Hepatocyte (in vitro differentiated cells): ENCODE data around the gene RND2. TPM values are rescaled to one million over a fixed set of nuclear protein-coding genes. Genes with fewer than 3 reads are reported as not detected.

Source experiments
- DNase-seq: peaks from one replicate; pipeline ENCODE4 v3.0.0-alpha.2; 2016; ENCODE audit warnings: low spot score
- H2AFZ ChIP-seq: fragments of 200-600 bp; sonication (generic); 2 replicates; pipeline ENCODE4 v1.6.0; 2016; ENCODE audit warnings: antibody characterized with exemption, mild to moderate bottlenecking
- H3K27ac ChIP-seq: fragments of 200-600 bp; sonication (generic); 2 replicates; pipeline ENCODE4 v1.5.1; 2016; ENCODE audit warnings: mild to moderate bottlenecking
- H3K27me3 ChIP-seq: fragments of 200-600 bp; sonication (generic); 2 replicates; pipeline ENCODE4 v1.6.1; 2016
- H3K36me3 ChIP-seq: fragments of 200-600 bp; sonication (generic); replicated peaks from 2 replicates; pipeline ENCODE4 v1.5.1; 2016; ENCODE audit warnings: low read depth; ENCODE audit not compliant: insufficient read depth
- H3K4me1 ChIP-seq: fragments of 200-600 bp; sonication (generic); 2 replicates; pipeline ENCODE4 v1.5.1; 2016; ENCODE audit warnings: mild to moderate bottlenecking, moderate library complexity; ENCODE audit not compliant: insufficient read depth
- H3K4me2 ChIP-seq: fragments of 200-600 bp; sonication (generic); 2 replicates; pipeline ENCODE4 v1.6.0; 2016
- H3K4me3 ChIP-seq: fragments of 200-600 bp; sonication (generic); 2 replicates; pipeline ENCODE4 v1.5.1; 2016; ENCODE audit warnings: mild to moderate bottlenecking
- H3K79me2 ChIP-seq: fragments of 200-600 bp; sonication (generic); 2 replicates; pipeline ENCODE4 v1.6.0; 2017; ENCODE audit warnings: mild to moderate bottlenecking
- H3K9me2 ChIP-seq: fragments of 200-600 bp; sonication (generic); replicated peaks from 2 replicates; pipeline ENCODE4 v1.6.0; 2017; ENCODE audit warnings: mild to moderate bottlenecking; ENCODE audit not compliant: insufficient read depth
- H3K9me3 ChIP-seq: fragments of 200-600 bp; sonication (generic); 2 replicates; pipeline ENCODE4 v1.5.1; 2016; ENCODE audit warnings: low read depth, mild to moderate bottlenecking
- H4K20me1 ChIP-seq: fragments of 200-600 bp; sonication (generic); 2 replicates; pipeline ENCODE4 v1.6.0; 2016; ENCODE audit warnings: mild to moderate bottlenecking; ENCODE audit not compliant: insufficient read depth, poor library complexity, severe bottlenecking
- EZH2 ChIP-seq: fragments of 200-600 bp; sonication (generic); IDR thresholded peaks from 2 replicates; pipeline ENCODE4 v1.6.1; 2016; ENCODE audit warnings: antibody characterized with exemption, mild to moderate bottlenecking, borderline replicate concordance
- EZH2phosphoT487 ChIP-seq: fragments of 200-600 bp; sonication (generic); IDR thresholded peaks from one replicate; pipeline ENCODE4 v1.6.1; 2018; ENCODE audit warnings: antibody characterized with exemption, mild to moderate bottlenecking, low read depth, moderate library complexity; ENCODE audit not compliant: unreplicated experiment, severe bottlenecking
- WGBS: methylation state at CpG from one replicate; pipeline ENCODE4 v1.1.6; 2016; ENCODE audit warnings: low lambda C conversion rate; ENCODE audit errors: missing lambda C conversion rate; 5-methylcytosine and 5-hydroxymethylcytosine counted together
- polyA plus RNA-seq: library from polyadenylated mRNA; unstranded; fragments of >200 nt; fragmentation: Nextera tagmentation; extraction: Ambion mirVana; gene quantifications from 2 replicates; pipeline ENCODE4 v1.2.1, GENCODE V29; 2016
- total RNA-seq: library from RNA; depleted of rRNA; stranded (reverse); fragments of >200 nt; gene quantifications from 2 replicates; pipeline ENCODE4 v1.2.3, GENCODE V29; 2014
- TF ChIP-seq, protein P1 (sequence below): fragments of 200-600 bp; sonication (generic); IDR thresholded peaks from 2 replicates; pipeline ENCODE4 v1.5.1; 2016; ENCODE audit warnings: antibody characterized with exemption, mild to moderate bottlenecking; ENCODE audit not compliant: poor library complexity

RND2 gene
- total and polyA plus RNA-seq, 2 experiments from 2014 or later, result 2.6 to 6.3 TPM

DNA sequence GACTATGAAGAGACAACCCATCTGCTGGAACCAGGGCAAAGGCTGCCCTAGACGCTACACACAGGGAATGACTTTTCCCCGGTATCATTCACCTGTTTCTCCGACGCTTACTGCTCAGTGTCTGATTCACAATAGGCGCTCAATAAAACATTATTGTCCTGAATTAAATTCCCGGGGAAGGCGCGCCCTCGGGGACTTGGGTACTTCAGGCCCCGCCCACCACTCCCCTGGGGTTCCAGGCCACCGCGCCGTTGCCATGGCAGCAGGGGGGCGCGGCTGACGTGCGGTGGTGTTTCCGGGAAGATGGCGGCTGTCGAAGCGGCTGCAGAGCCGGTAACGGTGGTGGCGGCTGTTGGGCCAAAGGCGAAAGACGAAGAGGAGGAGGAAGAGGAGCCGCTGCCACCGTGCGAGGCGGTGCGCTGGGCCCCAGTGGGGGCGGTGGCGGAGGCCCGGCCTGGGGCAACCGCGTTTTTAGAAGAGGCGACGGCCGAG, 44.7 kb upstream of the RND2 start, which contains the start of gene RUNDC1:
RUNDC1 (plus strand) TSS at position 292 of the 492 bp plus-strand sequence; CDS start at position 304, 12 bp downstream.
- 2% methylated on average over 26 of the region's 39 CpGs for WGBS
- peak within 1 kb of the TSS; percentile 96 for H3K27ac ChIP-seq

DNA sequence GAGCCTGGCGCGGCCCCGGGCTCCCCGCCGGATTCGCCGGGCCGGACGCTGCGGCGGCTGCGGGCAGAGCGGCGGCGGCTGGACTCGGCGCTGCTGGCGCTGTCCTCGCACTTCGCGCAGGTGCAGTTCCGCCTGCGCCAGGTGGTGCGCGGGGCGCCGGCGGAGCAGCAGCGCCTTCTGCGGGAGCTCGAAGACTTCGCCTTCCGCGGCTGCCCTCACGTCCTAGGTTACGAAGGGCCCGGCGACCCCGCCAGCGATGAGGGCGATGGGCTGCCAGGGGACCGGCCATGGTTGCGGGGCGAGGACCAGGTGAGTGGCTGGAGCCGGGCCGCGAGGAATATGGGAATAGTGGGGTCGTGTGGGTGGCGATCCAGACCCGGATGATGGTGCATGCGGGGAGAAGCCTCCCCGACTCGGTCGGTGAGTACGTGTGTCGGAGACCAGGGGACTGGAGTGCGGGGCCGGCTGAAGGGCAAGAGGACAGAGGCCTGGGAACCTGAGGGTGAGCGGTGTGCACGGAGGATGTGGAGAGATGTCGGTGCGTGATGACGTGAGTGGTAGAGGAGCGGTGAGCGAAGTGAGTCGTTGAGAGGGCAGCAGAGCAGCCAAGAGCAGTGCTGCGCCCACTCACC, 44.1 kb upstream of the RND2 start:
- Histone ChIP-seq H3K4me1 (peaks cover 6% of the 10 kb centered on the region), H3K9me2 (no peaks in the 10 kb centered on the region), H3K27ac (peak overlapping the region; percentile 96), H3K36me3 (no peaks in the 10 kb centered on the region), H2AFZ (peak overlapping the region; percentile 88), H3K4me3 (peak overlapping the region; percentile 84), H4K20me1 (peaks cover 5% of the 10 kb centered on the region), H3K27me3 (no peaks in the 10 kb centered on the region), H3K9me3 (no peaks in the 10 kb centered on the region), H3K4me2 (peak overlapping the region; percentile 91), H3K79me2 (peaks cover 46% of the 10 kb centered on the region)
- no peak for TF ChIP-seq EZH2
- TF ChIP-seq EZH2phosphoT487, result no peak
- TF ChIP-seq, protein P1, sequence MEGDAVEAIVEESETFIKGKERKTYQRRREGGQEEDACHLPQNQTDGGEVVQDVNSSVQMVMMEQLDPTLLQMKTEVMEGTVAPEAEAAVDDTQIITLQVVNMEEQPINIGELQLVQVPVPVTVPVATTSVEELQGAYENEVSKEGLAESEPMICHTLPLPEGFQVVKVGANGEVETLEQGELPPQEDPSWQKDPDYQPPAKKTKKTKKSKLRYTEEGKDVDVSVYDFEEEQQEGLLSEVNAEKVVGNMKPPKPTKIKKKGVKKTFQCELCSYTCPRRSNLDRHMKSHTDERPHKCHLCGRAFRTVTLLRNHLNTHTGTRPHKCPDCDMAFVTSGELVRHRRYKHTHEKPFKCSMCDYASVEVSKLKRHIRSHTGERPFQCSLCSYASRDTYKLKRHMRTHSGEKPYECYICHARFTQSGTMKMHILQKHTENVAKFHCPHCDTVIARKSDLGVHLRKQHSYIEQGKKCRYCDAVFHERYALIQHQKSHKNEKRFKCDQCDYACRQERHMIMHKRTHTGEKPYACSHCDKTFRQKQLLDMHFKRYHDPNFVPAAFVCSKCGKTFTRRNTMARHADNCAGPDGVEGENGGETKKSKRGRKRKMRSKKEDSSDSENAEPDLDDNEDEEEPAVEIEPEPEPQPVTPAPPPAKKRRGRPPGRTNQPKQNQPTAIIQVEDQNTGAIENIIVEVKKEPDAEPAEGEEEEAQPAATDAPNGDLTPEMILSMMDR, result peak; percentile 18
- 2% methylated on average over 66 of the region's 67 CpGs for WGBS
- DNase-seq, result peak; percentile 82

More for the DNA sequence above, 44.7 kb upstream of the RND2 start, which contains the start of gene RUNDC1:
- DNase-seq, result peak; percentile 97
- Histone ChIP-seq H3K9me3 (no peaks in the 10 kb centered on the region), H2AFZ (peak within 1 kb of the TSS; percentile 88), H3K79me2 (peaks cover 44% of the 10 kb centered on the region), H4K20me1 (peaks cover 5% of the 10 kb centered on the region), H3K36me3 (no peaks in the 10 kb centered on the region), H3K9me2 (no peaks in the 10 kb centered on the region), H3K27me3 (no peaks in the 10 kb centered on the region), H3K4me3 (peak within 1 kb of the TSS; percentile 84), H3K4me2 (peak within 1 kb of the TSS; percentile 91), H3K4me1 (peaks cover 6% of the 10 kb centered on the region)
- no peak for TF ChIP-seq EZH2phosphoT487
- TF ChIP-seq, protein P1, result no peak

DNA sequence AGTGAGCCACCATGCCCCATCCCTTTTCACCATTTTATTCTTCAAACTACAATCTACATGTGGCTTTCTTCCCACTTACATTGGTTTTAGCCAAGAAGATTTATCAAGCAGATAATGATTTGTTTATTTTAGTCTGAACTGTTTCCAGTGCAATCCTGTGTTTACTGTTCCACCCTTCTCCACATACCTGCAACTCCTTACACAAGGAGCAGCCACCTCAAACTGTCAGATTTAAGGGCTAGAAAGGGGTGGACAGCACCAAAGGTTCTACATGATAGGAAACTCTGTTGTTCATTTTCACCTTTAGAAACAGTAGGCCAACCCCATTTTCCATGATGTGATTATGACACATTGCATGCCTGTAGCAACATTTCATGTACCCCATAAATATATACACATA, 42.8 kb upstream of the RND2 start:
- no peaks in the 10 kb centered on the region for H3K9me3 ChIP-seq
- no peak for DNase-seq
- no peaks in the 10 kb centered on the region for H3K27me3 ChIP-seq
- H3K4me3 ChIP-seq, result no peak overlapping the region
- peak overlapping the region; percentile 91 for H3K4me2 ChIP-seq
- H3K9me2 ChIP-seq, result no peaks in the 10 kb centered on the region
- H3K27ac ChIP-seq, result no peak overlapping the region
- no peaks in the 10 kb centered on the region for H3K36me3 ChIP-seq
- no peak overlapping the region for H2AFZ ChIP-seq
- TF ChIP-seq, protein P1, result no peak
- TF ChIP-seq EZH2phosphoT487, result no peak
- TF ChIP-seq EZH2, result no peak
- peaks cover 8% of the 10 kb centered on the region for H4K20me1 ChIP-seq
- peaks cover 54% of the 10 kb centered on the region for H3K79me2 ChIP-seq
- peaks cover 6% of the 10 kb centered on the region for H3K4me1 ChIP-seq
